SK-N-SH (cell line): ENCODE data around the gene MEGF10. TPM values are rescaled to one million over a fixed set of nuclear protein-coding genes. Genes with fewer than 3 reads are reported as not detected.

ENCODE experiments used
- CTCF ChIA-PET: fragments of 300-600, 350-600 bp; formaldehyde crosslinking; extraction: SDS; loops from one replicate; lab custom pipeline; 2021; lab: Yijun Ruan, JAX
- POLR2A ChIA-PET: fragments of 350-600 bp; sonication (Branson Sonifier 250); formaldehyde crosslinking; extraction: SDS; loops from one replicate; lab custom pipeline; 2020; ENCODE audit warnings: antibody characterized with exemption, inconsistent platforms; lab: Yijun Ruan, JAX
- DNase-seq: peaks from one replicate; pipeline ENCODE4 v3.0.0; 2012
- H2AFZ ChIP-seq: fragments of 200-600 bp; sonication (generic); 2 replicates; pipeline ENCODE4 v1.8.1; 2016; ENCODE audit warnings: antibody characterized with exemption, mild to moderate bottlenecking, low read depth
- H3F3A ChIP-seq: fragments of 200-600 bp; sonication (generic); replicated peaks from 2 replicates; pipeline ENCODE3; 2016; ENCODE audit warnings: antibody characterized with exemption, mild to moderate bottlenecking; ENCODE audit not compliant: insufficient read depth
- H3K27ac ChIP-seq, 2 experiments: fragments of 200-500 bp in 1 of 2; fragments of 200-600 bp in 1 of 2; sonication (Bioruptor generic) in 1 of 2; sonication (generic), shearing (Covaris generic) in 1 of 2; 2 replicates each; pipeline versions ENCODE4 v1.5.1 to v1.6.1; 2014 to 2016; ENCODE audit warnings: low read depth in 2 of 2, inconsistent platforms in 1 of 2, low read length in 1 of 2, mild to moderate bottlenecking in 1 of 2, mixed read lengths in 1 of 2
- H3K27me3 ChIP-seq: fragments of 200-600 bp; sonication (generic), shearing (Covaris generic); 2 replicates; pipeline ENCODE4 v1.6.1; 2016; ENCODE audit warnings: mixed run types; ENCODE audit not compliant: insufficient read depth
- H3K36me3 ChIP-seq, 2 experiments: fragments of 200-500 bp in 1 of 2; fragments of 200-600 bp in 1 of 2; sonication (Bioruptor generic) in 1 of 2; sonication (generic) in 1 of 2; replicated peaks in 1 of 2; 2 replicates each; pipeline versions ENCODE3 to v1.5.1; 2014 to 2016; ENCODE audit warnings: low read length in 1 of 2, mild to moderate bottlenecking in 1 of 2; ENCODE audit not compliant: insufficient read depth in 2 of 2, control insufficient read depth in 1 of 2
- H3K4me1 ChIP-seq, 2 experiments: fragments of 200-500 bp in 1 of 2; fragments of 200-600 bp in 1 of 2; sonication (Bioruptor generic) in 1 of 2; sonication (generic), shearing (Covaris generic) in 1 of 2; 2 replicates each; pipeline versions ENCODE4 v1.5.1 to v1.6.1; 2014 to 2016; ENCODE audit warnings: low read depth in 1 of 2, low read length in 1 of 2, mixed run types in 1 of 2; ENCODE audit not compliant: insufficient read depth in 2 of 2, control insufficient read depth in 1 of 2
- H3K4me2 ChIP-seq: fragments of 200-600 bp; sonication (generic), shearing (Covaris generic); 2 replicates; pipeline ENCODE4 v1.6.1; 2017; ENCODE audit warnings: mixed run types
- H3K4me3 ChIP-seq, 2 experiments: fragments of 200-500 bp in 1 of 2; fragments of 200-600 bp in 1 of 2; sonication (Bioruptor generic) in 1 of 2; sonication (generic), shearing (Covaris generic) in 1 of 2; 2 replicates each; pipeline versions ENCODE4 v1.5.1 to v1.8.1; 2014 to 2016; ENCODE audit warnings: low read depth in 2 of 2, inconsistent platforms in 1 of 2, low read length in 1 of 2, mild to moderate bottlenecking in 1 of 2, mixed read lengths in 1 of 2, moderate library complexity in 1 of 2
- H3K79me2 ChIP-seq: fragments of 200-600 bp; sonication (generic); 2 replicates; pipeline ENCODE4 v1.8.1; 2017; ENCODE audit warnings: mild to moderate bottlenecking; ENCODE audit not compliant: insufficient read depth
- H3K9ac ChIP-seq: fragments of 200-600 bp; sonication (generic); 2 replicates; pipeline ENCODE4 v1.6.1; 2017; ENCODE audit warnings: mixed run types
- H3K9me2 ChIP-seq: fragments of 200-600 bp; sonication (generic); 2 replicates; pipeline ENCODE4 v1.6.1; 2017; ENCODE audit warnings: mixed run types
- H3K9me3 ChIP-seq: fragments of 200-600 bp; sonication (generic); 2 replicates; pipeline ENCODE4 v1.6.1; 2017; ENCODE audit warnings: mixed run types, mild to moderate bottlenecking, moderate library complexity
- H4K20me1 ChIP-seq: fragments of 200-600 bp; sonication (generic); 2 replicates; pipeline ENCODE4 v1.6.1; 2017; ENCODE audit warnings: mild to moderate bottlenecking, mixed run types; ENCODE audit not compliant: insufficient read depth
- CTCF ChIP-seq: fragments of 200-600 bp; sonication (generic); IDR thresholded peaks from 2 replicates; pipeline ENCODE4 v1.6.1; 2017; ENCODE audit warnings: antibody characterized with exemption, mild to moderate bottlenecking, moderate library complexity
- EZH2phosphoT487 ChIP-seq: fragments of 200-600 bp; sonication (generic); IDR thresholded peaks from 2 replicates; pipeline ENCODE4 v1.6.1; 2017; ENCODE audit warnings: low read depth, mixed run types, mild to moderate bottlenecking, antibody characterized with exemption, moderate library complexity, borderline replicate concordance
- FOXM1 ChIP-seq: IDR thresholded peaks from 2 replicates; pipeline ENCODE4 v1.4.0; 2012; ENCODE audit warnings: low read depth, mild to moderate bottlenecking
- MAX ChIP-seq: IDR thresholded peaks from 2 replicates; pipeline ENCODE4 v1.4.0; 2012; ENCODE audit warnings: low read depth
- NFIC ChIP-seq: IDR thresholded peaks from 2 replicates; pipeline ENCODE4 v1.4.0; 2012; ENCODE audit warnings: borderline replicate concordance
- PBX3 ChIP-seq: IDR thresholded peaks from 2 replicates; pipeline ENCODE4; 2012
- RAD21 ChIP-seq: IDR thresholded peaks from 2 replicates; pipeline ENCODE4 v1.6.1; 2012; ENCODE audit warnings: mild to moderate bottlenecking, low read length
- SIN3A ChIP-seq: IDR thresholded peaks from 2 replicates; pipeline ENCODE4 v1.6.1; 2012; ENCODE audit warnings: low read depth, mild to moderate bottlenecking, low read length, moderate library complexity, borderline replicate concordance
- SMC3 ChIP-seq: IDR thresholded peaks from 2 replicates; pipeline ENCODE4 v1.6.1; 2012; ENCODE audit warnings: low read depth, low read length, improper control_type of control experiment
- TCF12 ChIP-seq: IDR thresholded peaks from 2 replicates; pipeline ENCODE4 v1.4.0; 2012
- USF1 ChIP-seq: IDR thresholded peaks from 2 replicates; pipeline ENCODE4 v1.4.0; 2012; ENCODE audit warnings: low read depth, borderline replicate concordance
- USF2 ChIP-seq: fragments of 150-350 bp; IDR thresholded peaks from 2 replicates; pipeline ENCODE4 v1.6.1; 2017; ENCODE audit warnings: antibody characterized with exemption, low read length, low read depth, borderline replicate concordance
- ZBTB33 ChIP-seq: IDR thresholded peaks from 2 replicates; pipeline ENCODE4 v1.4.0; 2012; ENCODE audit warnings: low read depth, borderline replicate concordance
- WGBS: methylation state at CpG from one replicate; pipeline ENCODE4 v1.1.6; 2017; ENCODE audit warnings: low lambda C conversion rate; 5-methylcytosine and 5-hydroxymethylcytosine counted together
- polyA plus RNA-seq, 3 experiments: library from polyadenylated mRNA; depleted of rRNA; stranded (reverse); fragments of >200 nt; gene quantifications; 2 replicates each; pipeline ENCODE4 v1.2.3, GENCODE V29; 2012

Gene MEGF10
- polyA plus RNA-seq, 1 of the 3 experiments (the other 2 are of a cell fraction), result 1.1 TPM

GRCh38 chr5:127389601-127390000 lies 99.0 kb downstream of the MEGF10 start:
- CTCF ChIA-PET, result no interaction called here
- POLR2A ChIA-PET, result no interaction called here
- H3K9me2 ChIP-seq, result no peaks in the 10 kb centered on the region

More at GRCh38 chr5:127389601-127390000, 99.0 kb downstream of the MEGF10 start:
- TF ChIP-seq TCF12, result no peak
- no peak for TF ChIP-seq ZBTB33
- no peak for TF ChIP-seq SMC3
- TF ChIP-seq MAX, result no peak
- no peak for TF ChIP-seq PBX3
- TF ChIP-seq CTCF, result no peak
- no peak for TF ChIP-seq FOXM1
- no peak for TF ChIP-seq SIN3A
- TF ChIP-seq RAD21, result no peak
- no peak for TF ChIP-seq USF1
- no peak for TF ChIP-seq USF2
- TF ChIP-seq NFIC, result no peak
- TF ChIP-seq EZH2phosphoT487, result no peak
- TF ChIP-seq, all 33 proteins: peak for 0
- Histone ChIP-seq H3K27ac (no peak overlapping the region), H3K4me2 (no peak overlapping the region), H4K20me1 (no peaks in the 10 kb centered on the region), H3K27me3 (no peaks in the 10 kb centered on the region), H3K79me2 (no peaks in the 10 kb centered on the region), H2AFZ (no peak overlapping the region), H3K4me3 (no peak overlapping the region), H3K9ac (no peak overlapping the region), H3F3A (no peaks in the 10 kb centered on the region), H3K36me3 (no peaks in the 10 kb centered on the region), H3K9me3 (no peaks in the 10 kb centered on the region), H3K4me1 (peaks cover 0 to 7% of the 10 kb centered on the region in 2 experiments; a peak in 1 of 4 replicates)
- WGBS, result 89% methylated on average over 2 of the region's 2 CpGs
- no peak for DNase-seq
